Stimulated activated CD4-positive, alpha-beta T cell treated with anti-CD3 and anti-CD28 coated beads, Interleukin-15, amount 100 ng/mL, for 24 hours (primary cell): ENCODE data around the gene DOCK10.
A peak's percentile ranks its signal among the peaks of the same experiment; 100 is the strongest.

Source experiments
- DNase-seq: peaks from one replicate; pipeline ENCODE4 v3.0.0-alpha.2; 2020

Gene DOCK10

GRCh38 chr2:224753743-224754540, 288.3 kb downstream of the DOCK10 start:
- DNase-seq = no peak

DNA sequence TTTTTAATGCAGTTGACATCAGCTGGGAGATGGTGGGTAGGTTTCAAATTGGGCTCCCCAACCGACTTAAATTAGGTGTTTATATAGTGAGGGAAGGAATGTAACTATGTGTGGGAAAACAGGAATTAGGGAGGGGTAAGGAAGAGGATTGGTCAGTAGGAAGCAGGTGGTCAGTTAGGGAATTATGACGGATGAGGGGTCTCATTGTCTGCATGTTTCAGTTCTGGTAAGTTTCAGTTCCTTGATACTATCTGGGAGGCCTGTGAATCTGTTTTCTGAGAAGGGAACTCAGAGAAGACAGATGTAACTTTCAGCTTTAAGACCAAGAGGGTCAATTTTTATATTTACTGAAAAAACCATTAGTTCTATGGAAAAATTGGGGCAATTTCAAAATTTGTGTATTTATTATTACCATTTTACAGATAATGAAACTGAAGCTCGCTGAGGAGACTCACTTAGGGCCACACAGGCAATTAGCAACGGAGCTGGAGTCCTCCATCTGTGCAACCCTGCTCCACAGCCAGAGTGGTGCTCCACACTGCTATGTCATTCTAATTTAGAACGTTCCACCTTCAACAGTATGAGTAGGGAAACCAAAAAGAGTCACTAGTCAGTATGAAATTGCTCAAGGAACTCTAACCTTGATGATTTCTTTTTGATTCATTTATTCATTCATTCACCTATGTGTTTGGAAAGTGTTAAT, 290.1 kb downstream of the DOCK10 start:
- no peak for DNase-seq

DNA sequence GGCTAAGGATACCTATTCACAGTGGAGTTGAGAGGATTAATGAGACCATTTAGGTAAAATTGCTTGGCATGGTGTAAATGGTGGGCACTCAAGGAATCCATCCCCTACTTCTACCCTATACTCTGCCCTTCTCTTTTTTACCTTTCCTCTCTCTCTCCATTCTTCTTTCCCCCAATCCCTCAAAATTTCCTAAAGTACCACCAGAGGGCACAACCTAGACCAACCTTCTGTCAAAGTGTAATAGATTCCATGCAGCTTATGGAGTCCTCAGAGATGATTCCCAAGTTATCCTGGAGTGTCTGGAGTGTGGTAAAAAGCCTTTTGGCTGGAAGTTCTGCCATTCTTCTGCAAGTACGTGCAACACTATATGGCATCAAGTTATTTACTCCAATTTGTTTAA, 293.1 kb downstream of the DOCK10 start:
- no peak for DNase-seq

GRCh38 chr2:224747765-224748164, 294.5 kb downstream of the DOCK10 start:
- DNase-seq = no peak

DNA sequence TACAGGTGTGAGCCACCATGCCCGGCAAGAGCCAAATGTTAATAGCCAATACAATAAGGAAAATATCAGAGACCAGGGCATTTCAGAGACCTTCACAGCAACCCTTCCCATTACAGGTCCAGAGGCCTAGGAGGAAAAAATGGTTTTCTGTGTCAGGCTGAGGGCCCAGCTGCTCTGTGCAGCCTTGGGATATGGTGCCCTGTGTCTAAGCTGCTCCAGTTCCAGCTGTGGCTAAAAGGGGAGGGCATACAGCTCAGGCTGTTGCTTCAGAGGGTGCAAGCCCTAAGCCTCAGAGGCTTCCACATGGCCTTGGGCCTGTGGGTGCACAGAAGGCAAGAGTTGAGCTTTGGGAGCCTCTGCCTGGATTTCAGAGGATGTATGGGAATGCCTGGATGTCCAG, 306.0 kb downstream of the DOCK10 start:
- no peak for DNase-seq

- no peak for DNase-seq
Measured at GRCh38 chr2:224734949-224735348, 307.3 kb downstream of the DOCK10 start.

GRCh38 chr2:224731665-224732064, 310.6 kb downstream of the DOCK10 start:
- DNase-seq = no peak

- DNase-seq = no peak
Measured at GRCh38 chr2:224729435-224729834, 312.8 kb downstream of the DOCK10 start.

GRCh38 chr2:224724331-224724730, 317.9 kb downstream of the DOCK10 start:
- DNase-seq = no peak

DNA sequence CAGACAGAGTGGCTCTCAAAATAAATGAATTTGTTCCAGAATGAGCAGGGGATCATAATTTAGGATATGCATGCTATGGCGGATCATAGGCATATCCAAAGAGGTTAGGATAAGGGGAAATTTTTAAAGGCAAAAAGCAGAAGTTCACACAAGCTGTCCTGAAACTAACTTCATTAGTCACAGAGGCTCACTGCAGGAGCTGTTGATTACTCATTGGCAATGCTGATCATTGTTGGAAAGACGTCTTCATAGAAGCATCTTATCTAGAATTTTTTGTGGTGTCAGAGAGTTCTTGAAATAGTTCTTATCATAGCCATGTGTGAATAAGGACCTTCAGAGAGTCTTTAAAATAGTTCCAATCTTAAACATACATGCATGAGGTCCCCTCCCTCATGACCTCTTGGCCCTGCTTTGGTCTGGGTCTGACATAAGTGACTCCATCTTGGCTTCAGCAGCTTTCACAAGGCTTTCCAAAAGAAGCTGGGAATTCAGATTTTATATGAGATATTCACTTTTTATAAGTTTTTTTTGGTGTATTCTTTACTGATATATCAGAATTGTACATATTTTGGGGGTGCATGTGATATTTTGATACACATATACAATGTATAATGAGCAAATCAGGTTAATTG, 318.6 kb downstream of the DOCK10 start:
- no peak for DNase-seq

GRCh38 chr2:224722770-224723169, 319.5 kb downstream of the DOCK10 start:
- DNase-seq = no peak

DNA sequence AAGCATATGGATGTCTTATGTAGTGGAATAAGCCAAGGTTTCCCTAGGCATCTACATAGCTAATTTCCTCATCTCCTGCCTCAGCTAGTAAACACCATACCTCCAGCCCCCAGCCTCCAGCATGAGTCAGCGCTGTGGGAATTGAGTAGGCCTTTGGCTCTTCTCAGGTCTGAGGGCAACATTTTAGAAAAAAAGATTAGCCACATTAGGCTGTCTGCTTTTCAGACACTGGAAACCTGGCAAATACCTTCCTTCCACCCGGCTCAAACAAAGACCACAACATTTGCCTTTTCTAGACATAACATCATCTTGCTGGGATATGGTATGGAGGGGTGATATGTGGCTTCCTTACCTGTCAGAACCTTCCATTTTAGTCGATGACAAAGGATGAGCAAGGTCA, 320.0 kb downstream of the DOCK10 start:
- peak; percentile 7 for DNase-seq

DNA sequence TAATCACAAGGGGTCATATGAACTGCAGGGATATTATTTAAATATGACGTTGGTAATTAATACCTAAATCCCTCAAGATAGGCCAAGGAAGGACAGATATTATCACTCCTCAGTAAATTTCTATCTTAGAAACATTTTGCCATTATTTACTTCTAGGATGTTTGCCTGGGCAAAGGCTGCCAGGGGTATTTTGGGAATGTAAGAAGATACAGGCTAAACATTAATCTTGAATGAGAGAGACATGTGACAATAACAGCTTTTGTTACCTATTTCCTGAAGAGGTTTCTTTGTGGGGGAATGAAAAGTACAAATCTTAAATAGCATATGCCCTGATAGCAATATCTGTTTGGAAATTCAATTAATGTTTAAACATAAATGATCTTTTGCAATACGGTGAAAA, 325.3 kb downstream of the DOCK10 start:
- no peak for DNase-seq

DNA sequence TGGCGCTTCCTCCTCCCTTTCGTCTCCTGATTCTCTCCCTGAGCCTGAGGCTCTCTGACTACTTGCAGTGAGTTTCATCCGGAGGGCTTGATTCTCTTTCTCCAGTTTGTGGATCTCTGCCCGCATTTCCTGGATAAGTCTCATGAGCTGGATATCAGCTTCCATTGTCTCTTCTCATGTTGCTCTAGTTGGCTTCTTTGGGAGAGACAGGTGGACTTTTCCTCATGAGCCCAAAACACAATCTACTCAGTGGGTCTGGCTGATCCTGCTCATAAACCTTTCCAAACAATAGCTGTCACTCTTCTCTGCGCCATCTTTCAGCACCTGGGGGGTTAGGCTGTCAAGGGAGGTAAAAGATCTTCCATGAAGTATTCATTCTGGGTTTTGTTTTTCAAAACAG, 326.1 kb downstream of the DOCK10 start, which contains the start of gene CCDC195:
Gene CCDC195, minus strand, starts transcription at position 165 of the 400 bp plus-strand sequence. Its CDS starts 0 bp downstream, at position 165.
- no peak for DNase-seq
